NCI-H2171 (cell line): Measurements from ENCODE around the gene NUP133.
"Not testable (repeated sequence)": the region's sequence is repeated elsewhere in the genome, so short reads cannot be mapped to it uniquely, and the experiment has no call there.

Experiments
- DNase-seq: peaks from one replicate; lab custom pipeline; 2025; lab: John Stamatoyannopoulos, UW

The NUP133 gene

DNA sequence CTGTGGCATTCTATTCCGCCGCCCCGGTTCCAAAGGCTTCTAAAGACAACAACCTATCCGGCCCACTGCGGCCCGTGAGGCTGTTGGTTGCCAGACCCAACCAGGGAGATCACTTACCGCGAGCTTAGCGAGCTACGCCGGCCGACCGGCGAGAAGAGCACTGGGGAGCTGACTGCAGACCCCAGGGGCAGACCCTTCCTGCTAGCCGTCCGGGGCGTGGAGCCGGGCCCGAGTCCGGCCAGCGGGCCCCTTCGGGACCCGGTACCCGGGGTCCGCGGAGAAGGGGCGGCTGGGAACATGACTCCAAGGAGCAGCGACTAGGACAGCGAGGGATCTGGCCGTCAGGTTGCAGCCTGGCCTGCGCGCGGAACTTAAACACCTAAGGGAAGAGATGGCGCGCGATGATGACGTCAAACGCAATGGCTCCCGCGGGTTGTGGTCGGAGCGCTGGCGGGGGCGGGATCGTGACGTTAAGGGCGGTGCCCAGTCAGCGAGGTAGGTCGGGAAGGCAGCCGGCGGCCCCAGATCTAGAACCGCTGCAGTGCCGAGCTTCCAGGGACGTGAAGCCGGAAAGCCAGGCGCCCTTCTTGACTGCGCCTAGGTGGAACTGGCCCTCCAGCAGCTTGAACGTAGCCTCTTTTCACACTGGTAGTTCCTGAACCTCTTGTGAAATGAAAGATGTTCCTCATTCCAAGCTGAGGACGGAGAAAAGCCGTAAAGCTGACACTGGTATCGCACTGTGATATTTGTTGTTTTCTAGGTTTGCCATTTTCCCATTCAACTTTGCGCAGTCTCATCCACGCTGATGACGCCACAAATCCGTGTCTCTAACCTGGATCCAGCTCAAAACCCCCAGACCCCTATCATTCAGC, at the start of gene NUP133:
NUP133 (minus strand) TSS at position 391 of the 872 bp plus-strand sequence; CDS start at position 299, 92 bp downstream.
- DNase-seq: peak; percentile 97

DNA sequence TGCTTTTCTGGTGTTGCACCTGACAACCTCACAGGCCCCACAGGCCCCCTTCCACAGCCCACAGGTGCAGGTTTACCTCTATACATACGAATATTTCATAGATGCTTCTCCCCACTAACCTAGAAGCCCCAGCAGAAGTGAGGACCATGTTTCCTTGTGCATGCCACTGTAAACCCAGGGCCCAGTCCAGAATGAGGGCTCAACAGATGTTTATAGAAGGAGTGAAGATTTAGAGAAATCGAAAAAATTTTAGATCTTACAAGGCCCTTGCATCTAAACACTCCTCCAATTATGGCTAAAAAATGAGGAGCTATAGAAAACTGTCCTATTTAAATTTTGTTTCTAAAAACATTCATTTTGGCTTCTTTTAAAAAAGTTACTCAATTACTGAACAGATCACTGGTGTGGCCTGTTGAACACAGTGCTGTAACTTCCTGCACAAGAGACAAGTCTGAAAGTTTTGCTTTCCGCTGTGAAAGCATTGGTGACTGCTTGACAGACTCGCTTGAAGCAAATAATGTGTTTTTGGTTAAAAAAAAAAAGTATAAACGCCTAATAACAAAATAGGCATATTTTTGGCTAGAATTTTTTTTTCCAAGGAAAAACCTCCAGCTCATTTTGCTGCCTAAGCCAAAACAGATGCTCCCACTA, 49.2 kb upstream of the NUP133 start:
- no peak for DNase-seq

DNA sequence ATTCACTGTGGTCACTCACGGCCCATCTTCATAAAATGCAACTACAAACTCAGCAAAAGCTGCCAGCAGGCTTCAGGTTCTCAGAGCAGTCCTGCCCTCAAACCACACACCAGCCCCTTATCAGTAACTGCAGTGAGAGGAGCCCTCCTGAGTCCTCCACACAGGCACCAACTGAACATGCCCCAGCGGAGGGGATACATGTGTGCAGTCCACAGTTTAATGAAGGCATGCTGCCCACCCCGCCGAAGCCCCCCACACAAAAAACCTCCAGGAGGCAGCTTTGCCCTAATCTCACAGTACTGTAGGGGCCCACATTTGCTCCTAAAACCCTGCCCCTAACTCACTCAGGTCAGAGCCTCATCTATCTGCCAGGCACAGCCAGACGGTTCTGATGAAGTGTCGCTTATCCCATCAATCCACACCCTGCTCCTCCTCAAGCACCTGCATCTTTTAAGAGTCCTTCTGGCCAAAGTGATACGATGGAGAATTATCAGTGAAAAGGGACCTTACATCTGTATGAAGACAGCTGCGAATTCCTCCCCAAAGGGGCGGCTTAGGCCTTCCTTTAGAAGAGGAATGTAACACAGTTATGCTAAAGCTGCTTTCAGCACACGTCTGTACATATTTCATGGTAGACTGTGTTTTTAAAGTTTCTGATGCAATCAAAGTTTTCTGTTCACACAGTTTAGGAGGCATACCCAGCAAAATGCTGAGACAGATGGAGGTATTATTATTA, 46.9 kb upstream of the NUP133 start:
- no peak for DNase-seq

DNA sequence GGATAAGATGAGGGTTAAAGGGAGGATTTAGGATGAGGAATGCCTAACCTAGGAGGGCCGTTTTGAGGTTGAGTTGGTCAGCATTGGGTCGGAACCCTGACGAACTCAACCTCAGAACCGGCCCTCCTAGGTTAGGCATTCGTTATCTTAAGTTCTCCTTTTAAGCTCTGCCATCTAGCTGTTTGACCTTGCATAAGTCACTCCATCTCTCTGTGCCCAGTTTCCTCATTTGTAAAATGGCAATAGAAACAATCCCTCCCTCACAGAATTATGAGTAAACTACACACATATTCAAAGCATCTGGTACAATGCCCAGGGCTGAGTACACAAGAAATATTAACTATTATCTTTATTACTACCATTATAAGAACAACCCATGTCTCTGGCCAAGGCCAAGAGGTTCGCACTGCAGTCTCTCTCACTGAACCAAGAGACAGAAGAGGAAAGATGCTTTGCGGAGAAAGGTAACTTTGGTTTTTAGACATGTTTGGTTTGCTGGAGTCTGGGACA, 45.5 kb upstream of the NUP133 start:
- DNase-seq: no peak

DNA sequence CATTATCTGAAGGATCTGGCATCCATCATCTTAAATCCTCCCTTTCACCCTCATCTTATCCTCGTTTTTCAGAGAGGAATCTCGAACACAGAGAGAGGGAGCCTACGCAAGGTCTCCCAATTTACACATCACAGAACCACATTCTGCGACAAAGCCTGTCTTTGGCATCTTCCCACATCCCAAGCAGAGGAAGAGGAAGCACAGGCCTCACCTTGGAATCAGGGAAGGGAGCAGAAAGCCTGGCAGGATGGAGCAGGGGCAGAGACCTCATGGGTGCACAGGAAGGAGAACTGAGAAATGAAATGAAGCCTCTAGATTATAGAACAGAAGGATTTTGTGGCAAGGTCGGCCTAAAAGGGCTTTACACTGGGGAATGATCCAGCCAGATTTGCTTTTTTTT, 44.6 kb upstream of the NUP133 start:
- DNase-seq: no peak

DNA sequence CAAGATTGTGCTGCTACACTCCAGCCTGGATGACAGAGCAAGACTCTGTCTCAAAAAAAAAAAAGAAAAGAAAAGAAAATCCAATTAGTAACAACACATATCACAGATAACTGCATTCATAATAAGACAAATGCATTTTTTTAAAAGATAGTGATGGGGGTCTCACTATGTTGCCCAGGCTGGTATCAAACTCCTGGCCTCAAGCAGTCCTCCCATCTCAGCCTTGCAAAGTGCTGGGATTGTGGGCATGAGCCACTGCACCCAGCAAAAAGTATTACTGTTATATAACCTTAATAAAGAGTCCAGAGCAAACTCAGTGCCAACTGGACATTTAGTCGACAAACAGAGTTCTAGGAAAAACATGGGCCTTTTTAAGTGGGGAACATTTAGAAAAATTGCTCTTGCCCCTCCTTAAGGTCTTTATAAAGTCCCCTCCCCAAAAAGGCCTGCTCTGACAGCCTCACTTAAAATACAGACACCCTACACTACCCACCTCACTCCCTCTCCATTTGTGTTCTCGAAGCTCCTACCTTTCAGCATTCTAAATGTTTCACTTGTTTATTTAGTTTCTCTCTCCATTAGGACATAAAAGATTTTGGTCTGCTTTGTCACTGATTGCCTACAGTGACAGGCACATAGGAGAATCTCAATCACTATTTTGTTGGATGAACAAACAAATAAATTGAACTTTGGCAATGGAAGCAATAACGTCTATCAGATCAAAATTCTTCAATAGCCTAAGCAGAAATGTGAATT, 42.8 kb upstream of the NUP133 start:
- DNase-seq: no peak

DNA sequence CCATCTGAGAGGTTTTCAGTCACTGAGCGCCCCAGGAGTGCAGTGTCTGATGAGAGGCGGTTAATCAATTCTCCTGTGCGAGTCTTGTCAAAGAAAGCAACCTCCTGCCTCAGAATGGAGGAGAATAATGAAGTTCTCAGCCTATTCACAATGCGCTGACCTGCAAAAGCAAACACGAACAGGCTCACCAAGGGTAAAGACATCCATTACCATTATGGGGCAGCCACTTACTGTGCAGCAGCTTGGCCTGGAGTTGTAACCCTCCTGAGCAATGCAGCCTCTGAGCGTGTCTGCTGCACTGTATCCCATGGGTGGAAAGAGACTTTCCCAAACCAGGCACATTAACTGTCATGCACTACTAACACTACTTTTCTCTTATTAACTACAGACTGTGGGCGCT, 39.4 kb upstream of the NUP133 start:
- no peak for DNase-seq

DNA sequence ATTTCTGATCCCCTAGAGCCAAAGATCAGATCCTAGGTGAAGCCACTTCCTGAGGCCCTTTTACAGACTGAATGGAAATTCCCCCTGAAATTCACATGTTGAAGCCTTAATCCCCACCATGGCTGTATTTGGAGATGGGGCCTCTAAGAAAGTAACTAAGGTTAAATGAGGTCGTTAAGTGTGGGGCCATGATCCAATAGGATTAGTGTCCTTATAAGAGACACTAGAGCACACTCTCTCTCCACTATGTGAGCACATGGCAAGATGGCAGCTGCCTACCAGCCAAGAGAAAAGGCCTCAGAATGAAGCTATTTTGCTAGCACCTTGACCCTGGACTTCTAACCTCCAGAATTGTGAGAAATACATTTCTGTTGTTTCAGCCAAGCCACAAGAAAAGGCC, 36.4 kb upstream of the NUP133 start:
- no peak for DNase-seq

DNA sequence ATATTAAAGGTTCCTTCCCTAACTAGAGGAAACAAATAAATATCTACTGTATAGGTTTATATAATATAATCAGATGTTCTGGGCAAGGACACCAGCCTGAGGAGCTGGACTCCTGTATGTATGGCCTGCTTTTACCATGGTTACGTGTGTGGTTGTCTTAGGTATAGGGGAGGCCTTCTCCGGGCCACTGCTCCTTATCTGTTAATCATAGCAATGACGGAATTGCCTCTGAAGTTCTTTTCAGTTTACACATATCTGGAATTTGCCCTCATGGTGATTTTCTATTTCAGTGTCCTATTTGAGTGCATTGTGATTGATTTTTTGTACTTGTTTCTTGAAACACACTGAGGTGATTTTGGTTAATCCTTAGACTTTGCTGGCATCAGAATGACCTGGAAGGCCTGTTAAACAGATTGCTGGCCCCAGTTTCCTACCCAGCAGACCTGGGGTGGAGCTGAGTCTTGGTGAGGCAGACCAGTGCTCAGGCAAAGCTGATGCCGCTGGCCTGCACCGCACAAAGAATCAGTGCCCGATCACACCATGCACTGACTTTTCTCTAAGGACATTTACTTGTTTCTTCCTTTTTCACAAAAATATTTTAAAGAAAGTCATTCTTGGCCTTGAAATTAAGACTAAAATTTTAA, 31.8 kb upstream of the NUP133 start:
- no peak for DNase-seq

DNA sequence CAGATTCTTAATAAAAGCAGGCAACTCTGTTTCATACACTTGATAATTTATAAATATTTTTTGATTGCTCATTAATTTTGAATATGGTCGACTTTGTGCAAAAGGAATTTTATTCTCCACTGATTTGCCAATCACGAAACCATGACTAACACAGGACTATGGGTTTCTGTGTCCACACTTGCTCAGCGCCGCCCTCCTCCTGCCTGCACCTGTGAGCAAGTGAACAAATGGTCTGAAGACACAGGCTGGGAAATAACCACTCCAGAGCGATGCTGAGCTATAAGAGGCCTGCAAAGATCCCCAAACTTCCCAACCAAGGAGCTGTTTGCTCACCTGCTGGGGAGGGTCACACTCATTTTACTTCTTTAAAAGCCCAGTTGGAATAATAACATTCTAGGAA, 30.8 kb upstream of the NUP133 start:
- DNase-seq: no peak

DNA sequence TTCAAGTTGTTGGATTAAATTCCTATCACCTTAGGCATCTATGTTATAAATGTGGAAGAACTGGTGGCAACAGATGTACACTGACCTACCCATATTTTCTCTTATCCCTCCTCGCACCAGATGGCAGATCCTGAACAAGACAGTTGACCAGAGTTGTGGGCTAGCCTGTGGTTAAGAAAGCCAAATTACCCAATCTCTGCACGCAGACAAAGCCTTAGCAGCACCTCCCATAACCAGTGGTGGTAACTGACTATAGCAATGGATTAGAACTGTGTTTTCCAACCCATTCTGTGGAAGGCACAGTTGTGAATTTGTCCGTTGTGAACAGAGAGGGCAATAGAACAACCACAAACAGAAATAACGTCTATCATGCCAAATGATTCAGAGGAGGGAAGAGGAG, 29.8 kb upstream of the NUP133 start:
- no peak for DNase-seq

DNA sequence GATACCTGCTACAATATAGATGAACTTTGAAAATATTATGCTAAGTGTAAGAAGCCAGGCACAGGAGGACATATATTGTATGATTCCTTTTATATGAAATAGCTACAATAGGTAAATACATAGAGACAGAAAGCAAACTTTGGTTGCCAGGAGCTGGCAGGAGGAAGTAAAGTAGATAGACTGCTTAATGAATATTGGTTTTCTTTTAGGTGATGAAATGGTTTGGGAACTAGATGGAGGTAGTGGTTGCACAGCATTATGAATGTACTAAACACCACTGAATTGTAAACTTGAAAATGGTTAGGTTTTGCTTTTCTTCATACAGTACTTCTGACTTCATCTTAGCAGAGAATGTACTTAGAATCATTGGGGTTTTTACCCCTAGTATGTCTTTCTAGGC, 28.8 kb upstream of the NUP133 start:
- DNase-seq: no peak

DNA sequence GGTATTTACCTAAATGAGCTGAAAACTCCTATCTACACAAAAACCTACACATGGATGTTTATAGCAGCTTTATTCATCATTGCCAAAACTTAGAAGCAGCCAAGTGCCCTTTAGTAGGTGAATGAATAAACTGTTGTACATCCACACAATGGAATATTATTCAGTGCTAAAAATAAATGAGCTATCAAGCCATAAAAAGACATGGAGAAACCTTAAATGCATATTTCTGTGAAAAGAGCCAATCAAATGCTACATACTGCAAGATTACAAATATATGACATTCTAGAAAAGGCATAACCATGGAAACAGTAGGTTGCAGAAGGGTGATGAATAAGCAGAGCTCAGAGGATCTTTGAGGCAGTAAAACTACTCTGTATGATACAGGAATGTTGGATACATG, 27.1 kb upstream of the NUP133 start:
- DNase-seq: no peak

DNA sequence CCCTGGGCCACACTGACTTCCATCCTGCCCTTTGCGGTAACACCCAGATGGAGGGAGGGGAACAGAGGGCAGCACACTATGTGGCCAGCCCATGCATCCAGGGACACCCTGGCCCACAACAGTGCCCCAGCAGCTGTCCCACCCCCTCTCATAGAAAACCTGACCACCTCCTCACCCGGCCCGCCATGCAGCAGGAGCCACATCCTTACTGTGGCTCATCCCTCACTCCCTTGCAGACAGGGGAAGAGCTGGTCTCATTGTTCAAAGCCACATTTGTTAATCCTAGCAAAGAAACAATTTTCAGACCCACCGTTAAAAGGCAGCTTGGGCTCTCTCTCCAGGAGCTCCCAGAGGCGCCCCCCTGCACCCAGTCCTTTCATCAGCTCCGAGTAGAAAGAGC, 23.2 kb upstream of the NUP133 start:
- no peak for DNase-seq

DNA sequence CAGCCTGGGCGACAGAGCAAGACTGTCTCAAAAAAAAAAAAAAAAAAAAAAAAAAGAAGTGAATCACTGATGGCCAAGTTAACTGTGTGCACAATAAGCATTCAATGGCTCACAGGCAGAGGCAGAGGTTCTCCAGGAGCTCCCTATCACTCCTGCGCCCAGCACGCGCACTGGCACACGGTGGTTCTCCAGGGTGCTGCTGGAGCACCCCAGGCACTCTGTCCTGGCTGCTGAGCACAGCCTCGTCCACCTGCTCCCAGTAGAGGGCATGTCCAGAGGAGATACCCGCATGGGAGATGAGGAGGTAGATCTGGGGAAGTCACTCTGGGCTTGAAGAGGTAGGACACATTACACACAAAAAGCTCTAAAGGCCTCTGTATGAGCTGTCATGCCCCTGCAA, 21.5 kb upstream of the NUP133 start:
- no peak for DNase-seq

DNA sequence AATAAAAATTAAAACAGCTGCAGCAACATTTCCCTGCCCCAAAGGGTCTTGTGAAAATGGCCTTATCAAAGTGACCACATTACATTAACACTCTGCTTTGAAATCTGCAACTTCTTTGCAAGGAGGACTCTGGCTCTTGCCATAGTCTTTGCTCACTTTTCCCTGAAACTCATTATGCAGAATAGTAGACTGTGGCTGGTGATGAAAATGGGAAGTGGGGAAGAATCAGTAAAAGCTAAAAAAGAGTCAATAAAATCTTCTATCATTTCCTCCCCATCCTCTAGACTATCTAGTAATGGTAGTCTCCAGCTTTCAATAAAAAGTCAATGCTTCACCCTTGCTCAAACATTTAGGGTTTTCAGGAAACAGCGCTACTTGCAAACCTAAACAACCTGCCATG, 18.6 kb upstream of the NUP133 start:
- DNase-seq: no peak

DNA sequence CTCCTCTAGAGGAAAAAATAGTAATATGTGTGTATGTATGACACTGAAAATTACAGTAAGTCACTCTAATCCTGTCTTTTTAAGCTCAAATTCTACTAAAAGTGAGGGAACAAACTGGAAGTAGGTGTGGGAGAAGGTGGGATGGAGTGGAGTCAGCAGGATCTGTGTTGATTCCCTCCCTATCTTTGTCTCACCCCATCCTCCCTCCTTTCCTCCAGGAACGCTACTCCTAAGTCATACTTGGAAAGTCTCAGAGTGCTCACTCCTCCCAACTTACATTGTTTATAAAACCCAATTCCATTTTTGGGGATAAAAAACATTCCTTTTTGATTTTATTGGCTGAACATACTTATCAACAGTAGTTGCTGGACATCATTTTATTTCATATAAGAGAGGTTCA, 14.9 kb upstream of the NUP133 start:
- DNase-seq: no peak

DNA sequence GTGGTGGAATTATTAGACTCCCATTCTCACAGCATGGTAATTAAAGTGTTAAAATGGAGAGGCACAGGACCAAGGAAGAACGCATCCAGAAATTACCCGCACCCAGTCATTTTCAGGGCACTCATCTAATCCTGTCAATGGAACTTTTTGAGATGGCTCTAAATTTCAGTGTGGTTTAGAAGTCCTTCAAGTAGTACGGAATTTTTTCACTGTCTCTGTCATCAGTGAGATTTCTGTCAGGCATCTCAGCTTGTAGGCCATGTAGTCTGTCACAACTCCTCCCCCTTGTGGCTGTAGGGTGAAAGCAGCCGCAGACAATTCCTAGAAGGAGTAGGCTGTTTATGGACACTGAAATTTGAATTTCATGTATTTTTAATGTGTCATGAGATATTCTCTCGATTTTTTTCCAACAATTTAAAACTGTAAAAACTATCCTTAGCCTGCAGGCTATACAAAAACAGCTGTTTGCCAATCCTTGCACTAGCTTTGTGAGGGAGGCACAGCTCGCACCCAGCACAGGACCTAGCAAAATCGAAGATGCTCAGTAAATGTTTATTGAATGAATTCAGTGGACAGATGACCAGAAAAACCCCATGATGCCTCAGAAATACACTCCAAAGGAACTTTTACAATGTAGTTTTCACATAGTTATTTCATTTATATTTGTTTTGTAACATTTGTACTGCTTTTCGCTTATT, 6.6 kb upstream of the NUP133 start:
- peak; percentile 44 for DNase-seq

DNA sequence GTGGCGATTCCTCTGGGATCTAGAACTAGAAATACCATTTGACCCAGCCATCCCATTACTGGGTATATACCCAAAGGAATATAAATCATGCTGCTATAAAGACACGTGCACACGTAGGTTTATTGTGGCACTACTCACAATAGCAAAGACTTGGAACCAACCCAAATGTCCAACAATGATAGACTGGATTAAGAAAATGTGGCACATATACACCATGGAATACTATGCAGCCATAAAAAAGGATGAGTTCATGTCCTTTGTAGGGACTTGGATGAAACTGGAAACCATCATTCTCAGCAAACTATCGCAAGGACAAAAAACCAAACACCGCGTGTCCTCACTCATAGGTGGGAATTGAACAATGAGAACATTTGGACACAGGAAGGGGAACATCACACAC, 3.5 kb upstream of the NUP133 start:
- not testable (repeated sequence) for DNase-seq

DNA sequence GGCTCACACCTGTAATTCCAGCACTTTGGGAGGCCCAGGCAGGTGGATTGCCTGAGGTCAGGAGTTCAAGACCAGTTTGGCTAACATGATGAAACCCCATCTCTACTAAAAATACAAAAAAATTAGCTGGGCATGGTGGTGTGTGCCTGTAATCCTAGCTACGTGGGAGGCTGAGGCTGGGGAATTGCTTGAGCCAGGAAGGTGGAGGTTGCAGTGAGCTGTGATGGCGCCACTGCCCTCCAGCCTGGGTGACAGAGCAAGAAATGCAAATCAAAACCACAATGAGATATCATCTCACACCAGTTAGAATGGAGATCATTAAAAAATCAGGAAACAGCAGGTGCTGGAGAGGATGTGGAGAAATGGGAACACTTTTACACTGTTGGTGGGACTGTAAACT, 3.1 kb upstream of the NUP133 start:
- DNase-seq: not testable (repeated sequence)

DNA sequence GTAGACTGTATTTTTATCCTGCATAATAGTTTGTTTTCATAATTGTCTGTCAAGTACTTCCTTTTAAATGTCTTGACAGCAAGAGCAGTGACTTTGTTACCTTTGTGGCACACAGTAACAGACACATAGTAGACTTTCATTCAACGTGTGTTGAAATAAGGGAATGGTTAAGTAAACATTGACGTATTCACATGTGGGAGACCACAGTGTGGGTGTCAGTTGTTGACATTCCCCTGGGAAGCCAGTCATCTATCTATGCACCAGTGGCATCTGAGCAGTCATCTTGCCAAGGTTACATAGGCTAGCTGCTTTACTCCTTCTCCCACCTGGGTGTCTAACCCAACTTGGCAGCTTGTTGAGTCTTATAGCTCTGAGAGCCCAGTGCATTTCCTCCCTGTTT, 1.4 kb upstream of the NUP133 start:
- DNase-seq: no peak
